GM23248 (cell line): ENCODE results near the gene FMN2.
"Not testable (repeated sequence)": the region's sequence is repeated elsewhere in the genome, so short reads cannot be mapped to it uniquely, and the experiment has no call there.

ENCODE experiments used
- EZH2 ChIP-seq: fragments of 200-600 bp; sonication (generic); IDR thresholded peaks from 2 replicates; pipeline ENCODE4 v1.6.1; 2018; ENCODE audit warnings: antibody characterized with exemption, mild to moderate bottlenecking; ENCODE audit not compliant: insufficient read depth, poor library complexity, severe bottlenecking
- EZH2phosphoT487 ChIP-seq: fragments of 200-600 bp; sonication (generic); IDR thresholded peaks from 2 replicates; pipeline ENCODE4 v1.6.1; 2018; ENCODE audit warnings: antibody characterized with exemption, moderate library complexity, mild to moderate bottlenecking, low read depth; ENCODE audit not compliant: insufficient read depth

DNA sequence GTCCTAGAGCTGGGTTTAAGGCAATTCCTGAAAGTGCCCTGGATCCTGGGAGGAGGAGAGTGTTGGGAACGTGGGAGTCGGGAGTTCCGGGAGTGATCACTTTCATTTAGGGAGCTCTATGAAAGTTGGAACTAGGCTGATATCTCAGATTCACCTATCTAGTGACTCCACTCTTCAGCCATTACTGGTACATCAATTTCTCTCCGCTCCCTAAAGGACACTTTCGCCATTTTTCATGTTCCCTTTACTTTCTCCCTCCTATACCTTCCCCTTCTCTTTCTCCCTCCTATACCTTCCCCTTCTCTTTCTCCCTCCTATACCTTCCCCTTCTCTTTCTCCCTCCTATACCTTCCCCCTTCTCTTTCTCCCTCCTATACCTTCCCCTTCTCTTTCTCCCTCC, 93.0 kb downstream of the FMN2 start:
- not testable (repeated sequence) for TF ChIP-seq EZH2, EZH2phosphoT487
